ENCODE data around the gene AFF3. TPM values are rescaled to one million over a fixed set of nuclear protein-coding genes. Genes with fewer than 3 reads are reported as not detected.

Gene AFF3
- total RNA-seq, 3 donors from 2014 or later (not counting 1 experiment from before 2014, with no cell fraction given) = 4.6 to 9.6 (median 5.6) TPM

- WGBS (ENCODE audit: insufficient coverage) = 93% methylated on average over 5 of the region's 5 CpGs
- no peaks in the 10 kb centered on the region for H3K36me3 Mint-ChIP-seq
- H3K27me3 ChIP-seq (ENCODE audit: control insufficient read depth, insufficient read depth, low read length) = no peaks in the 10 kb centered on the region
Observed at GRCh38 chr2:100011272-100011731, 131.1 kb downstream of the AFF3 start.

DNA sequence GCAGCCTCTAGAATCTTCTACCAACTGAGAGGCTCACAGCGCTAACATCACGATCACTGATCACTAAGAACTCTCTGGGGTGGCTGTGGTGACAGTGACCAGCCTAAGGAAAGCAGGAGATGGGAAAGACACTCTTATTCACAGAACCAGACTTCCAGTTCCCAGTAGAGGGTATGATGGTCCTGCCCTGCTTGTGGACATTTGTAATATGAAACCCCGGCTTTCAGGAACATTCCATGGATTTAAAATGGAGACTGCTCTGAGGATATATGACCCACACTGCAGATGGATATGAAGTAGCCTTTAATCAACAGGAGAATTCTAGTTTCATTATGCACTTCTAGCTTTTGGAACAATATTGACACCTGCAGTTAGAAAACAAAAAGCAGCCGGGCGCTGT lies 131.8 kb downstream of the AFF3 start:
- H3K27me3 ChIP-seq (ENCODE audit: control insufficient read depth, insufficient read depth, low read length) = no peaks in the 10 kb centered on the region
- Mint-ChIP-seq H3K9me3 (no peaks in the 10 kb centered on the region), H3K4me3 (no peak overlapping the region), H3K27me3 (ENCODE audit: low read depth in 2 of 2) (no peaks in the 10 kb centered on the region), H3K4me1 (no peaks in the 10 kb centered on the region), H3K36me3 (no peaks in the 10 kb centered on the region), H3K27ac (no peak overlapping the region)
- ATAC-seq (no peak), DNase-seq (no peak)
- no peaks in the 10 kb centered on the region for H3K9me3 ChIP-seq (ENCODE audit: control insufficient read depth, insufficient read depth, low read length)
- no peak for TF ChIP-seq CTCF (IDR thresholded peaks at IDR 0.05)
- H3K27ac ChIP-seq (ENCODE audit: low read length) = no peak overlapping the region
- no peaks in the 10 kb centered on the region for H3K4me1 ChIP-seq (ENCODE audit: control insufficient read depth, insufficient read depth, low read length)
- H3K4me3 ChIP-seq (ENCODE audit: low read length) = no peak overlapping the region
- 100% methylated on average over 5 of the region's 5 CpGs for WGBS (ENCODE audit: insufficient coverage)
- intact Hi-C loops (cut with micrococcal nuclease) = no loop called here
- H3K36me3 ChIP-seq (ENCODE audit: control insufficient read depth, insufficient read depth, low read length) = peaks cover 4% of the 10 kb centered on the region

More at GRCh38 chr2:100011272-100011731, 131.1 kb downstream of the AFF3 start:
- no peaks in the 10 kb centered on the region for H3K9me3 Mint-ChIP-seq
- intact Hi-C loops (cut with micrococcal nuclease) = no loop called here
- ATAC-seq (no peak), DNase-seq (no peak)
- H3K4me3 Mint-ChIP-seq = no peak overlapping the region
- H3K27ac Mint-ChIP-seq = no peak overlapping the region
- no peak for TF ChIP-seq CTCF (IDR thresholded peaks at IDR 0.05)
- no peaks in the 10 kb centered on the region for H3K4me1 Mint-ChIP-seq
- Histone ChIP-seq H3K36me3 (ENCODE audit: control insufficient read depth, insufficient read depth, low read length) (peaks cover 4% of the 10 kb centered on the region), H3K9me3 (ENCODE audit: control insufficient read depth, insufficient read depth, low read length) (peaks cover under 1% of the 10 kb centered on the region), H3K4me3 (ENCODE audit: low read length) (no peak overlapping the region), H3K27ac (ENCODE audit: low read length) (no peak overlapping the region), H3K4me1 (ENCODE audit: control insufficient read depth, insufficient read depth, low read length) (no peaks in the 10 kb centered on the region)
- no peaks in the 10 kb centered on the region for H3K27me3 Mint-ChIP-seq (ENCODE audit: low read depth in 2 of 2)

DNA sequence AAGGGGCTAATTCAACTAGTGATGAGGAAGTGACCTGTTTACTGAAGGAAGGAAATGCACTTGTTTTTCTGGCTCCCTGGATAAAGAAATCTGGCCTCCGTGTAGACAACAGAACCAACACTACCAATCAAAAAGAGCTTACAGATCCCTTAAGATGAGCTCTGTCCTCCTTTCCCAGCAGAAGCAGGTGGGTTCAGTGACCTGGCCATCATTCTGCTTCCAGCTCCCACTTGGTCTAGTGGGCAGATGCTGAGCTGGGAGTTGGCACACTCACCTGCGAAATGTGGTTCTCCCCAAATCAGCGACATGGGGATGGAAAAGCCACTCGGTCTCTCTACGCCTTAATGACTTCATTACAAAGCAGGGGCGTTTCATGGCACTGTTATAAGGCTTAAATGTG lies 132.6 kb downstream of the AFF3 start:
- Mint-ChIP-seq H3K4me3 (no peak overlapping the region), H3K4me1 (no peaks in the 10 kb centered on the region), H3K36me3 (no peaks in the 10 kb centered on the region), H3K9me3 (no peaks in the 10 kb centered on the region), H3K27me3 (ENCODE audit: low read depth in 2 of 2) (no peaks in the 10 kb centered on the region), H3K27ac (no peak overlapping the region)
- ATAC-seq (no peak), DNase-seq (no peak)
- TF ChIP-seq CTCF (IDR thresholded peaks at IDR 0.05) = no peak
- 77% methylated on average over 5 of the region's 6 CpGs for WGBS (ENCODE audit: insufficient coverage)
- H3K9me3 ChIP-seq (ENCODE audit: control insufficient read depth, insufficient read depth, low read length) = no peaks in the 10 kb centered on the region
- H3K27ac ChIP-seq (ENCODE audit: low read length) = no peak overlapping the region
- no peak overlapping the region for H3K4me3 ChIP-seq (ENCODE audit: low read length)
- H3K27me3 ChIP-seq (ENCODE audit: control insufficient read depth, insufficient read depth, low read length) = no peaks in the 10 kb centered on the region
- no peaks in the 10 kb centered on the region for H3K4me1 ChIP-seq (ENCODE audit: control insufficient read depth, insufficient read depth, low read length)
- intact Hi-C loops (cut with micrococcal nuclease) = no loop called here
- H3K36me3 ChIP-seq (ENCODE audit: control insufficient read depth, insufficient read depth, low read length) = peaks cover 4% of the 10 kb centered on the region

DNA sequence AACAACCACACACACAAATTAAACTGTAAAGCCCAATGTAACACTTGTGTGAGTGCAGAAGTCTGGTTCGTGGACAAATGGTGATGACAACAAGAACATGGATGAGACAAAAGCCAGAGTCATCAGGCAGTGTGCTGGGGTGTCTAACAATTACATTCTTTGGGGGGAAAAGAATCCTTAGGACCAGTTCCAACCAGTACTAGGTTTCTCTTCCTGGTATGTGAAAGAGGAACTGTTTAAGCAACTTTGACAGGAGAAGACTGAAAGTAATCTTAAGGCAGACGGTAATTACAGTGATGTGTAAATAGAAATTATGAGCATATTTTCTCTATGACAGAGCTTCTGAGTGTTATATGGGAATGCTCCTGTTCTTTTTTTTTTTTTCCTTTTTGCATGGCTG lies 133.4 kb downstream of the AFF3 start:
- H3K27me3 Mint-ChIP-seq (ENCODE audit: low read depth in 2 of 2) = no peaks in the 10 kb centered on the region
- 66% methylated on average over 2 of the region's 2 CpGs for WGBS (ENCODE audit: insufficient coverage)
- no peak for TF ChIP-seq CTCF (IDR thresholded peaks at IDR 0.05)
- no peak overlapping the region for H3K4me3 ChIP-seq (ENCODE audit: low read length)
- no peaks in the 10 kb centered on the region for H3K4me1 Mint-ChIP-seq
- H3K27ac Mint-ChIP-seq = no peak overlapping the region
- no peak overlapping the region for H3K4me3 Mint-ChIP-seq
- H3K9me3 ChIP-seq (ENCODE audit: control insufficient read depth, insufficient read depth, low read length) = no peaks in the 10 kb centered on the region
- H3K9me3 Mint-ChIP-seq = no peaks in the 10 kb centered on the region
- DNase-seq (no peak), ATAC-seq (no peak)
- no peaks in the 10 kb centered on the region for H3K4me1 ChIP-seq (ENCODE audit: control insufficient read depth, insufficient read depth, low read length)
- intact Hi-C loops (cut with micrococcal nuclease) = no loop called here
- H3K27ac ChIP-seq (ENCODE audit: low read length) = no peak overlapping the region
- H3K27me3 ChIP-seq (ENCODE audit: control insufficient read depth, insufficient read depth, low read length) = no peaks in the 10 kb centered on the region
- H3K36me3 Mint-ChIP-seq = no peaks in the 10 kb centered on the region
- H3K36me3 ChIP-seq (ENCODE audit: control insufficient read depth, insufficient read depth, low read length) = peaks cover 4% of the 10 kb centered on the region

Data from natural killer cell (primary cell).